Activated T-cell treated with anti-CD3 and anti-CD28 coated beads, Interleukin-2, amount 50 U/mL, for 4 hours (primary cell): ENCODE measurements around the gene PMM2. TPM values are rescaled to one million over a fixed set of nuclear protein-coding genes. Genes with fewer than 3 reads are reported as not detected.

Experiments
- total RNA-seq, 3 donors: library from RNA; stranded (reverse); gene quantifications; one replicate each; pipeline ENCODE4 v1.2.1, GENCODE V29; 2021

The PMM2 gene
- total RNA-seq, 3 donors from 2014 or later: 85.4 to 95.5 (median 89.6) TPM

Other genes starting within 250 kb of the PMM2 start
- gene TMEM114, start 207.3 kb upstream of the PMM2 start, total RNA-seq: not detected
- gene METTL22, start 176.1 kb upstream of the PMM2 start, total RNA-seq: 10 to 100 TPM; 18.7 to 20.0 (median 19.1) TPM
- 1 to 10 TPM; 3.4 to 6.4 (median 4.5) TPM for gene ABAT, start 123.2 kb upstream of the PMM2 start, total RNA-seq
- 10 to 100 TPM; 13.2 to 14.5 (median 13.9) TPM for gene TMEM186, start 200 bp upstream of the PMM2 start, total RNA-seq
- 10 to 100 TPM; 14.7 to 17.8 (median 16.8) TPM for gene CARHSP1, start 71.2 kb downstream of the PMM2 start, total RNA-seq
- gene LITAFD, start 84.5 kb downstream of the PMM2 start, total RNA-seq: not detected
- gene USP7, start 166.1 kb downstream of the PMM2 start, total RNA-seq: 100 to 1,000 TPM; 189 to 210 (median 196) TPM